ENCODE results near the gene NUB1.

DNA sequence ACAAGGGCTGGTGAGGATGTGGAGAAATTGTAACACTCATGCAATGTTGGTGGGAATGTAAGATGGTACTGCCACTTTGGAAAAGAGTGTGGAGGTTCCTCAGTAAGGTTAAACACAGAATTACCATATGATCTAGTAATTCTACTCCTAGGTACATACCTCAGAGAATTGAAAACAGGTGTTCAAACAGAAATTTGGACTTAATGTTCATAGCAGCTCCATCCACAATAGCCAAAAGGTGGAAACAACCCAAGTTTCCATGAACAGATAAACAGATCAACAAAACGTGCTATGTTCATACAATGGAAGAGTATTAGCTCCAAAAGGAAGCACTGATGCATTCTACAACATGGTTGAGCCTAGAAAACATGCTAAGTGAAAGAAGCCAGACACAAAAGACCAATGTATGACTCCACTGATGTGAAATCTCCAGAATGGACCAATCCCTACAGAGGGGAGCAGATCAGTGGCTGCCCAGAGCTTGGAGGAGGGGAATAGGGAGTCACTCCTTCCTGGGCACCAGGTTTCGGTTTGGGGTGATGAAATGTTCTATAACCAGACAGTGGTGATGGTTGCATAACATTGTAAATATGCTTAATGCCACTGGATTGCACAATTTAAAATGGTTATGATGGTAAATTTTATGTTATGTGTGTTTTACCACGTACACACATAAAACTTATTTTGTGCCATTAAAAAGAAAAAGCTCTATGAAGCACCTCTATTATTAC lies 73.9 kb downstream of the NUB1 start:
- TF ChIP-seq, protein P1, sequence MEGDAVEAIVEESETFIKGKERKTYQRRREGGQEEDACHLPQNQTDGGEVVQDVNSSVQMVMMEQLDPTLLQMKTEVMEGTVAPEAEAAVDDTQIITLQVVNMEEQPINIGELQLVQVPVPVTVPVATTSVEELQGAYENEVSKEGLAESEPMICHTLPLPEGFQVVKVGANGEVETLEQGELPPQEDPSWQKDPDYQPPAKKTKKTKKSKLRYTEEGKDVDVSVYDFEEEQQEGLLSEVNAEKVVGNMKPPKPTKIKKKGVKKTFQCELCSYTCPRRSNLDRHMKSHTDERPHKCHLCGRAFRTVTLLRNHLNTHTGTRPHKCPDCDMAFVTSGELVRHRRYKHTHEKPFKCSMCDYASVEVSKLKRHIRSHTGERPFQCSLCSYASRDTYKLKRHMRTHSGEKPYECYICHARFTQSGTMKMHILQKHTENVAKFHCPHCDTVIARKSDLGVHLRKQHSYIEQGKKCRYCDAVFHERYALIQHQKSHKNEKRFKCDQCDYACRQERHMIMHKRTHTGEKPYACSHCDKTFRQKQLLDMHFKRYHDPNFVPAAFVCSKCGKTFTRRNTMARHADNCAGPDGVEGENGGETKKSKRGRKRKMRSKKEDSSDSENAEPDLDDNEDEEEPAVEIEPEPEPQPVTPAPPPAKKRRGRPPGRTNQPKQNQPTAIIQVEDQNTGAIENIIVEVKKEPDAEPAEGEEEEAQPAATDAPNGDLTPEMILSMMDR (IDR thresholded peaks at IDR 0.05): no peak
- TF ChIP-seq POLR2A (IDR thresholded peaks at IDR 0.05): no peak
